HG03280 (cell line): Measurements from ENCODE around the gene TCF12.

ENCODE experiments used
- ATAC-seq: cut with Tn5 transposase; IDR thresholded peaks from one replicate; pipeline ENCODE4 v1.9.1; 2021; ENCODE audit warnings: mild to moderate bottlenecking, moderate library complexity; ENCODE audit not compliant: unreplicated experiment

Gene TCF12

GRCh38 chr15:57285386-57285785, 366.9 kb downstream of the TCF12 start:
- ATAC-seq, result no peak

DNA sequence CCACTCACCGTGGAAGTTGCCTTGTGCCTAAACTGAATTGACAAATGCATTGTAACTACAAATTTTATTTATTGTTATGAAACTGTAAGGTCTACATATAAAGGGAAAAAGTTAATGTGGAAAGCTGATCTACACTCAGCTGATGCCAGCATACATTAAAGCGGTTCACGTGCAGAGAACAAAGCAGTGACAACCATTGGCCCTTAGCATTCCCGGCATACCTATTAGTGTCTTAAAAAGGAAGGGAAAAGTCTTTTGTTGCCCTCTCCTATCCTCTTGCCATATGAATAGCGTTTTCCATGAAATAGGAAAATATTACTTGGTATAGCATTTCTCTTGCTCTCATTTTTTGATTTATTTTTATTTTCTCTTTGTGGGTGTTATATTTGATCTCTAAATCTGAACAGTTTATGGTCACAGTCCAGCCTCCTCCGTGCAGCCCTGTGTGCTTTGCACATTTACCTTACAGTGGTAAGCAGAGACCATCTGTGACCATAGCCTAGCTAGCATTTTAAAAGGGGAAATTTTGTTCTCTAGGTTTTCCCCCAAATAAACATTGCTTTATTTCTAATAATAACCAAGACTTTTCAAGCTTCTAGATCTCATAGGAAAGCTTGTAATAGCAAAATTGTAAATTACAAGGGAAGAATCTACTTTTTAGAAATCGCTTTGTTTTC, 368.1 kb downstream of the TCF12 start:
- no peak for ATAC-seq

DNA sequence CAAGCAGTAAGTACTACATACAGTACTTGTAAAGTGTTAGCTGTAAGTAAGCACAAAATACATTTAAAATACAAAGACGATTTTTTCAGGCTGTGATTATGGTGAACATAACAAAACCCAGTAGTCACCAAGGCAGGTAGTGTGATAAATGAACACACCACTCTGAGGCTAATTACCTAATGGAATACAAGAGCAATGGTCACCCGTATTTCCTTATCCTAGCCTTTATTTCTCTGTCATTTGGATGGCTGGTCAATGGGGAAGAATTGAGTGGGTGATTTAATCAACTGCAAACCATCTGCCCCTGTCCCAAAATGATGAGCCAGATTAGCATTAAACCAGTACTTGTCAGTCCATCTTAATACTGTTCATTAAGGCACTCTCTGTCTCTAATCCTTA, 368.7 kb downstream of the TCF12 start:
- no peak for ATAC-seq

GRCh38 chr15:57288926-57289580, 370.6 kb downstream of the TCF12 start:
- no peak for ATAC-seq

GRCh38 chr15:57290187-57290586, 371.7 kb downstream of the TCF12 start:
- ATAC-seq, result no peak

- ATAC-seq, result no peak
Measured at GRCh38 chr15:57290826-57291225, 372.4 kb downstream of the TCF12 start.

DNA sequence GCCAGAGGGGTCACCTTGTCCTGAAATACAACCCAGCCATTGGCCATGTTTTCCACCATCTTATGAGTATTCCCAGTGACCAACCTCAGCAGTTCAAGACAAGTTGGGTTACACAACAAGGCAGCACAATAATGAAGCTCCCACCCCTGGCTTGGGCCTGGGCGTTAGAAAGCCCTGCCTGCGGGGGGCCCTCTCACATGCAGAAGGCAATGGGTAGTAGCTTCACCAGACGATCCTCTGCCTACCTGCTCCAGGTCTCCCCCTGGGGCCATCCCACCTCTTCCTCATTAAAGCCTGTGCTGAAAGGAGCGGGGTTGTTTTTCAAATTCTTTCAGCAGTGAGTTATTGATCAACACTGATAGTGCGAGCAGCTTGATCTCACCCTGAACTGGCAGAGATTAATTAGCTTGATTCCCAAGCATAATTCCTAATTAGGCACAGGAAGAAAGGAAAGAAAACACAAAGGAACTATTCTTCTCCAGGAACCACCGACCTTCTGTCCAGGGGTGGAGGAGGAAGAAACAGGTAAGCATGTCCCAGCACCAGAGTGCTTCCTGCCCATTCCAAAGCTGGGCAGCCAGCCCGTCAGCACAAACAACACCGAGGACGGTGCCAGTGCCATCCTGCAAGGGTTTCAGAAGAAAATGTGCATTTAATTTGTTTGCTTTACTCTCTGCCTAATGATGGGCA, 378.2 kb downstream of the TCF12 start:
- ATAC-seq, result no peak

GRCh38 chr15:57297163-57297593, 378.7 kb downstream of the TCF12 start:
- ATAC-seq, result no peak

DNA sequence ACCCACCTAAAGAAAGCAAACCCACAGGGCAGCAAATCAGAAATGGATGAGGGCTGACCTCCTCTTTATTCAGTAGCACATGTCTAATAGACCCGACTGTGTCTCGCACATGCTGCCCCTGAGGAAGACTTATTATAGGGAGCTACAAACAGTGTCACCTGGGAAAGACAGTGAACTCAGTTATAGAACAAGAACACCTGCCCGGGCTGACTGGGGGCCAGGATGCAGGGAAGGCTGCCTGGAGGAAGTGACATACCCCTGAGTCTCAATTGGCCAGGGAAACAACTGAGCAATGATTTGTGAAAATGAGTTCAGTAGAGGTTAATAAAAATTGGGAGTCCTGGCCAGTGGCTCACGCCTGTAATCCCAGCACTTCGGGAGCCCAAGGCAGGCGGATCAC, 379.2 kb downstream of the TCF12 start:
- no peak for ATAC-seq

GRCh38 chr15:57298204-57298603, 379.8 kb downstream of the TCF12 start:
- ATAC-seq, result no peak

GRCh38 chr15:57298843-57299550, 380.6 kb downstream of the TCF12 start:
- ATAC-seq, result no peak

DNA sequence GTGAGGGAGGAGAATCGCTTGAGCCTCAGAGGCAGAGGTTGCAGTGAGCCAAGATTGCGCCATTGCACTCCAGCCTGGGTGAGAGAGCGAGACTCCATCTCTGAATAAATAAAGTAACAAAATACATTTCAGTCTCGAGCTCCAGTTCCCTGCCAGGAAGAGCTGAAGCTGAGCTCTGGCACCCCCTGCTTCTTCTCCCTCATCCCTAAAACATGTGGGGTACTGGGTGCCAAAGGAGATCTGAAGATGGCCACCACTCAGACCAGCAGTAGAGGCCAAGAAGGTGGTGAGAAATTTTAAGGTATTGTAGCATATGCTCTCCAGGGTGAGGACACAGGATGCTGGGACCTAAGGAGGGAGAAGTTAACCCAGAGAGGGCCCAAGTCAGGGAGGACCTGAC, 382.9 kb downstream of the TCF12 start:
- no peak for ATAC-seq

GRCh38 chr15:57302640-57303257, 384.3 kb downstream of the TCF12 start:
- ATAC-seq, result no peak

GRCh38 chr15:57305009-57305408, 386.6 kb downstream of the TCF12 start:
- no peak for ATAC-seq

DNA sequence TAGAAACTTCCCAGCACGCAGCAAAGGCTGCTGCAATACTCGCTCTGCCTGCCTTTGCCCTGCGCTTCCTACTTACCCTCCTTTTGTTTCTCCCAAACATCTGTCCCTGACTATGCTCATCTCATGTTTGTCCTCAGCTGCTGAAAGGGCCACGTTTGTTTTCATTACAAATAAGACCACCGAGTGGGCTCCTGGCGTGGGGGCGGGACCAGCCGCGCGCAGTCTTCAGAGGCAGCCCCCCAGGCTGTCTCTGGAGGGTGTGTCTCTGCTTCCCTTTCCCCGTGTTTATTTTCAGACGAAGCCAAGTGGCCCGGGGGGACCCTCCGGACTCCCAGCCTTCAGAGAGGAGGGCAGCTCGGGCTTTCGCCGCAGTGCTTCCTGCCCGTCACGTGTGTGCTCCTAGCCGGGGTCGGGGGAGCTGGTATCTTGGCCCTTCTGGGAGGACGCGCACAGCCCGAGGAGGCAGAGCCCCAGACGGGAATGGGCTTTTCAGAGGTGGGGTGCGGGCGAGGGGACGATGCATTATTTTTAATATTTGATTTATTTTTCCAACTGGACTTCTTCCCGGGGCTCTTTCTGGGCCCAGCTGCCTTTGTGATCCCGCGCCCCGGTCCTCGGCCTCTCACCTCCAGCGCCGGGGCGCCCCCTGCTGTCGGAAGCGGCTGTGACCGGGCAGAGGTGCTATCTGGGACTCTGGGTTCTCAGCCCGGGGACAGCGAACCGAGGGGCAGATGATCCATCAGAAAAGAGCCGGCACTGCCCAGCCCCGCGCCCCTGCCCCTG, 387.9 kb downstream of the TCF12 start:
- peak; percentile 70 for ATAC-seq

- no peak for ATAC-seq
Measured at GRCh38 chr15:57306944-57307411, 388.5 kb downstream of the TCF12 start.

- no peak for ATAC-seq
Measured at GRCh38 chr15:57307527-57308169, 389.2 kb downstream of the TCF12 start.

DNA sequence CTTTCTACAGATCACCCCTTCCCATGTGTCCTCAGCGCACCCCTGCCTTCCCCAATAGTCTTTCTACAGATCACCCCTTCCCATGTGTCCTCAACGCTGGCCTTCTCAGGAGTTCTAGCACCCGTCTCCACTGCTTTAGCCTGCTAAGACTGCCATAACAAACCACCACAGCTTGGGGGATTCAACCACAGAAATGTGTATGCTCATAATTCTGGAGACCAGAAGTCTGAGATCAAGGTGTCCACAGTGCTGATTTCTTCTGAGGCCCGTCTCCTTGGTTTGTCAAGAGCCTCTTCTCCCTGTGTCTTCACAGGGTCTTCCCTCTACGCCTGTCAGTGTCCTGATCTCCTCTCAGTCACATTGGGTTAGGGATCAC, 389.7 kb downstream of the TCF12 start:
- no peak for ATAC-seq

- no peak for ATAC-seq
Measured at GRCh38 chr15:57309856-57310760, 391.7 kb downstream of the TCF12 start.
